ENCODE data around the gene HNRNPUL1.
"Not testable (repeated sequence)": the region's sequence is repeated elsewhere in the genome, so short reads cannot be mapped to it uniquely, and the experiment has no call there.

HNRNPUL1 gene

GRCh38 chr19:41263850-41264580 is at the start of gene HNRNPUL1:
Gene HNRNPUL1 (plus strand): TSS chr19:41264372. CDS start chr19:41264504, 132 bp downstream.
- DNase-seq = peak; percentile 100

GRCh38 chr19:41217741-41218140 is 46.4 kb upstream of the HNRNPUL1 start:
- no peak for DNase-seq

GRCh38 chr19:41218249-41218614 is 45.9 kb upstream of the HNRNPUL1 start:
- no peak for DNase-seq

GRCh38 chr19:41218615-41219507 is 45.3 kb upstream of the HNRNPUL1 start, which contains the start of gene AXL:
Gene AXL (plus strand): TSS chr19:41219223. CDS start chr19:41219393, 170 bp downstream.
- no peak for DNase-seq

GRCh38 chr19:41219924-41220567 is 44.1 kb upstream of the HNRNPUL1 start:
- no peak for DNase-seq

GRCh38 chr19:41220811-41221210 is 43.4 kb upstream of the HNRNPUL1 start:
- no peak for DNase-seq

GRCh38 chr19:41221514-41222205 is 42.5 kb upstream of the HNRNPUL1 start:
- DNase-seq = no peak

GRCh38 chr19:41222240-41222639 is 41.9 kb upstream of the HNRNPUL1 start:
- no peak for DNase-seq

- no peak for DNase-seq
Measured at GRCh38 chr19:41223431-41224234, 40.5 kb upstream of the HNRNPUL1 start.

GRCh38 chr19:41224632-41225031 is 39.5 kb upstream of the HNRNPUL1 start:
- no peak for DNase-seq

- DNase-seq = peak; percentile 66
Measured at GRCh38 chr19:41225238-41226052, 38.7 kb upstream of the HNRNPUL1 start.

- no peak for DNase-seq
Measured at GRCh38 chr19:41226053-41226873, 37.9 kb upstream of the HNRNPUL1 start.

- DNase-seq = no peak
Measured at GRCh38 chr19:41226874-41227390, 37.2 kb upstream of the HNRNPUL1 start.

- DNase-seq = no peak
Measured at GRCh38 chr19:41228486-41228885, 35.7 kb upstream of the HNRNPUL1 start.

- DNase-seq = not testable (repeated sequence)
Measured at GRCh38 chr19:41229338-41229737, 34.8 kb upstream of the HNRNPUL1 start.

- DNase-seq = no peak
Measured at GRCh38 chr19:41230067-41230857, 33.9 kb upstream of the HNRNPUL1 start.

- no peak for DNase-seq
Measured at GRCh38 chr19:41232686-41233085, 31.5 kb upstream of the HNRNPUL1 start.

- DNase-seq = no peak
Measured at GRCh38 chr19:41233748-41234240, 30.4 kb upstream of the HNRNPUL1 start.

Measured in CD4-positive, alpha-beta T cell treated with Interleukin-4 for 4 hours (primary cell).